Panc1 (cell line): Measurements from ENCODE around the gene MFSD2A. TPM values are rescaled to one million over a fixed set of nuclear protein-coding genes. Genes with fewer than 3 reads are reported as not detected.

Experiments
- ATAC-seq: fragments of 200-7000 bp; cut with Tn5 transposase; 2 replicates; pipeline ENCODE4 v1.9.1; 2020; ENCODE audit warnings: mild to moderate bottlenecking, moderate library complexity
- BruUV-seq: library from RNA; stranded (reverse); fragments of 400-500 nt; replicated peaks from 2 replicates; lab custom pipeline; 2021; lab: Mats Ljungman, UMichigan
- CTCF ChIA-PET: fragments of 300-600 bp; sonication (Branson Sonifier 250); formaldehyde crosslinking; loops from one replicate; lab custom pipeline; 2022; ENCODE audit warnings: antibody characterized with exemption; lab: Charles Lee
- POLR2A ChIA-PET: fragments of 300-600 bp; sonication (Branson Sonifier 250); formaldehyde crosslinking; loops from one replicate; lab custom pipeline; 2022; ENCODE audit warnings: antibody characterized with exemption; lab: Charles Lee
- DNase-seq: peaks from one replicate; pipeline ENCODE4 v3.0.0-alpha.2; 2010; ENCODE audit warnings: low read depth, low spot score
- H3K27ac ChIP-seq: 2 replicates; pipeline ENCODE4 v1.5.1; 2011; ENCODE audit warnings: mild to moderate bottlenecking, low read length, inconsistent platforms
- H3K27me3 ChIP-seq: fragments of 200-500 bp; sonication (Bioruptor generic); 2 replicates; pipeline ENCODE4 v1.6.0; 2014; ENCODE audit warnings: low read length, inconsistent platforms; ENCODE audit not compliant: control insufficient read depth, insufficient read depth
- H3K36me3 ChIP-seq: fragments of 200-500 bp; sonication (Bioruptor generic); 2 replicates; pipeline ENCODE4 v1.5.1; 2014; ENCODE audit warnings: inconsistent platforms, mild to moderate bottlenecking, low read length, moderate library complexity; ENCODE audit not compliant: control insufficient read depth, insufficient read depth
- H3K4me1 ChIP-seq: 2 replicates; pipeline ENCODE4 v1.5.1; 2011; ENCODE audit warnings: inconsistent platforms, mild to moderate bottlenecking, low read length, moderate library complexity; ENCODE audit not compliant: control insufficient read depth, insufficient read depth
- H3K4me3 ChIP-seq, 2 experiments: 2 replicates each; pipeline ENCODE4 v1.5.1; 2011 to 2012; ENCODE audit warnings: low read depth in 2 of 2, low read length in 2 of 2, mild to moderate bottlenecking in 2 of 2, inconsistent platforms in 1 of 2, moderate library complexity in 1 of 2
- H3K9me3 ChIP-seq: fragments of 200-500 bp; sonication (Bioruptor generic); 2 replicates; pipeline ENCODE4 v1.5.1; 2014; ENCODE audit warnings: low read depth, mild to moderate bottlenecking, inconsistent platforms, low read length, moderate library complexity; ENCODE audit not compliant: control insufficient read depth, insufficient read depth
- POLR2AphosphoS5 ChIP-seq: IDR thresholded peaks from 2 replicates; pipeline ENCODE4 v1.6.1; 2012; ENCODE audit warnings: mild to moderate bottlenecking, low read depth, low read length, moderate library complexity
- REST ChIP-seq, 2 experiments: IDR thresholded peaks; 2 replicates each; pipeline ENCODE4 v1.6.1; 2011 to 2012; ENCODE audit warnings: low read depth in 2 of 2, control low read depth in 1 of 2, low read length in 1 of 2, mild to moderate bottlenecking in 1 of 2, moderate library complexity in 1 of 2; ENCODE audit not compliant: insufficient read depth in 1 of 2
- SIN3A ChIP-seq: IDR thresholded peaks from 2 replicates; pipeline ENCODE4 v1.6.1; 2012; ENCODE audit warnings: low read depth, mild to moderate bottlenecking, low read length, moderate library complexity, borderline replicate concordance; ENCODE audit not compliant: insufficient read depth
- TCF7L2 ChIP-seq: IDR thresholded peaks from 2 replicates; pipeline ENCODE4 v1.6.1; 2011; ENCODE audit warnings: mild to moderate bottlenecking, low read depth, low read length, inconsistent platforms
- in situ Hi-C: cut with HindIII; loops from 2 replicates; pipeline ENCODE4 v1.10.0; 2016; ENCODE audit warnings: low sequenced_read_pairs, low pct_unique_long_range_greater_than_20kb
- intact Hi-C: fragments of 100-400 bp; cut with micrococcal nuclease; formaldehyde crosslinking; loops from one replicate; pipeline ENCODE4 v1.10.0; 2022; ENCODE audit not compliant: unreplicated experiment
- total RNA-seq: library from RNA; stranded (reverse); gene quantifications from one replicate; pipeline ENCODE4 v1.2.1, GENCODE V29; 2021; ENCODE audit not compliant: unreplicated experiment
- TF ChIP-seq, protein P1 (sequence below): fragments of 450-650 bp; IDR thresholded peaks from 2 replicates; pipeline ENCODE4 v1.5.1; 2017; ENCODE audit warnings: mild to moderate bottlenecking

The MFSD2A gene
- total RNA-seq, 1 experiment from 2014 or later: 1.2 TPM

GRCh38 chr1:39933956-39934941, 20.7 kb upstream of the MFSD2A start:
- intact Hi-C loops: no loop called here
- Histone ChIP-seq H3K27me3 (no peaks in the 10 kb centered on the region), H3K4me1 (no peaks in the 10 kb centered on the region), H3K27ac (no peak overlapping the region), H3K36me3 (no peaks in the 10 kb centered on the region), H3K9me3 (no peaks in the 10 kb centered on the region), H3K4me3 (no peak overlapping the region)
- ChIA-PET CTCF (no interaction called here), POLR2A (no interaction called here)
- in situ Hi-C loops: no loop called here
- DNase-seq (no peak), ATAC-seq (no peak)
- no peak for TF ChIP-seq POLR2AphosphoS5
- no peak for TF ChIP-seq REST (IDR thresholded peaks at IDR 0.05; ENCODE audit: insufficient read depth in 1 of 2, low read depth in 2 of 2, low read length in 1 of 2)
- no peak for TF ChIP-seq SIN3A
- TF ChIP-seq TCF7L2: no peak
- BruUV-seq: no TSS peak

DNA sequence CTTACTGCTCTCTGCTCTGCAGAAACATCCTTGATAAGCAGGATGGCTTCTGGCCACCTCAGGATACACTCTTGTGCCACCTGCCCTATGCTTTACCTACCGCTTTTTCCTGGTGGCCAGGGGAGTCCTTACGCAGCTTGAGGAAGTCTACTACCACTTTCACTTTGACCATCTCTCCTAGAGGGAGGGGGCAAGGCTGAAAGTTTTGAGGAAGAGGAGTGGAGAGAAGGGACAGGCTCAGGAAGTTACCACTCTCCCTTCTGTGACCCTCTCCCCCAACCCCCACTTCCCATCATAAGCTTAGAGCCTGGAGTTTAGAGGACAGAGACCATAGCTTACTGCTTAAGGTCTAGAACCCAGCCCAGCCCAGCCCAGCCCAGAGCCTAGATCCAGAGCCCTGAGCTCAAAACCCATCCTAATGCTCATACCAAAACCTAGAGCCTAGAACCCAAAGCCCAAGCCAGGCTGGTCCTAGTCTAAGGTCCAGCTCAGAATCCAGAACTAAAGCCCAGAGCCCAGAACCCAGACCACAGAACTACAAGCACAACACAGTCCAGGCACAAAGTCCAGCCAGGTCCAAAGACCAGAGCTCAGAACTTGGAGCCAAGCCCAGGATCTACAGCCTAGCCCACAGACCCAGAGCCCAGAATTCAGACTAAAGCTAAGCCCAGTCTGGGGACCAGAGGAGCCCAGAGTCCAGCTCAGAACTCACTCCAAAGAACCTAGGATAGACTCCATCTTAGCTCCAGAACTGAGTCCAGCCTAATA, 18.0 kb upstream of the MFSD2A start:
- TF ChIP-seq SIN3A: no peak
- TF ChIP-seq REST (IDR thresholded peaks at IDR 0.05; ENCODE audit: insufficient read depth in 1 of 2, low read depth in 2 of 2, low read length in 1 of 2): no peak
- no peak for TF ChIP-seq POLR2AphosphoS5
- TF ChIP-seq, protein P1, sequence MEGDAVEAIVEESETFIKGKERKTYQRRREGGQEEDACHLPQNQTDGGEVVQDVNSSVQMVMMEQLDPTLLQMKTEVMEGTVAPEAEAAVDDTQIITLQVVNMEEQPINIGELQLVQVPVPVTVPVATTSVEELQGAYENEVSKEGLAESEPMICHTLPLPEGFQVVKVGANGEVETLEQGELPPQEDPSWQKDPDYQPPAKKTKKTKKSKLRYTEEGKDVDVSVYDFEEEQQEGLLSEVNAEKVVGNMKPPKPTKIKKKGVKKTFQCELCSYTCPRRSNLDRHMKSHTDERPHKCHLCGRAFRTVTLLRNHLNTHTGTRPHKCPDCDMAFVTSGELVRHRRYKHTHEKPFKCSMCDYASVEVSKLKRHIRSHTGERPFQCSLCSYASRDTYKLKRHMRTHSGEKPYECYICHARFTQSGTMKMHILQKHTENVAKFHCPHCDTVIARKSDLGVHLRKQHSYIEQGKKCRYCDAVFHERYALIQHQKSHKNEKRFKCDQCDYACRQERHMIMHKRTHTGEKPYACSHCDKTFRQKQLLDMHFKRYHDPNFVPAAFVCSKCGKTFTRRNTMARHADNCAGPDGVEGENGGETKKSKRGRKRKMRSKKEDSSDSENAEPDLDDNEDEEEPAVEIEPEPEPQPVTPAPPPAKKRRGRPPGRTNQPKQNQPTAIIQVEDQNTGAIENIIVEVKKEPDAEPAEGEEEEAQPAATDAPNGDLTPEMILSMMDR: no peak
- no peak for TF ChIP-seq TCF7L2
- no peak overlapping the region for H3K4me3 ChIP-seq
- POLR2A ChIA-PET: interaction anchor here (0.5 kb wide), 1 partner anchor 242 kb away, joined by 3 read pairs; no protein-coding TSS in a partner anchor
- CTCF ChIA-PET: interaction anchor here (0.6 kb wide), 1 partner anchor 21 kb away, joined by 4 read pairs; no protein-coding TSS in a partner anchor
- no TSS peak for BruUV-seq
- 0 out of 2 replicates have a peak, but pooled peaks have one; percentile 17 for ATAC-seq
- H3K4me1 ChIP-seq: no peaks in the 10 kb centered on the region
- no peaks in the 10 kb centered on the region for H3K27me3 ChIP-seq
- in situ Hi-C loops: no loop called here
- intact Hi-C loops: no loop called here
- no peaks in the 10 kb centered on the region for H3K9me3 ChIP-seq
- H3K27ac ChIP-seq: no peak overlapping the region
- no peaks in the 10 kb centered on the region for H3K36me3 ChIP-seq
- no peak for DNase-seq
